ENCODE measurements around the gene RCOR2.

The RCOR2 gene

GRCh38 chr11:63907063-63907462 lies 9.9 kb downstream of the RCOR2 start:
- DNase-seq (ENCODE audit: low read depth), result no peak

- DNase-seq (ENCODE audit: low read depth), result no peak
Measured at GRCh38 chr11:63906585-63906984, 10.4 kb downstream of the RCOR2 start.

- no peak for DNase-seq (ENCODE audit: low read depth)
Measured at GRCh38 chr11:63906087-63906486, 10.9 kb downstream of the RCOR2 start.

GRCh38 chr11:63905179-63905578 lies 11.8 kb downstream of the RCOR2 start:
- DNase-seq (ENCODE audit: low read depth), result no peak

- DNase-seq (ENCODE audit: low read depth), result no peak
Measured at GRCh38 chr11:63904743-63905142, 12.2 kb downstream of the RCOR2 start.

- DNase-seq (ENCODE audit: low read depth), result no peak
Measured at GRCh38 chr11:63903884-63904283, 13.1 kb downstream of the RCOR2 start.

GRCh38 chr11:63901660-63902059 lies 15.3 kb downstream of the RCOR2 start:
- DNase-seq (ENCODE audit: low read depth), result no peak

- DNase-seq (ENCODE audit: low read depth), result no peak
Measured at GRCh38 chr11:63897459-63898146, 19.4 kb downstream of the RCOR2 start.

- no peak for DNase-seq (ENCODE audit: low read depth)
Measured at GRCh38 chr11:63896071-63896470, 20.9 kb downstream of the RCOR2 start.

- no peak for DNase-seq (ENCODE audit: low read depth)
Measured at GRCh38 chr11:63893355-63893754, 23.6 kb downstream of the RCOR2 start.

GRCh38 chr11:63892228-63892627 lies 24.7 kb downstream of the RCOR2 start:
- DNase-seq (ENCODE audit: low read depth), result no peak

- no peak for DNase-seq (ENCODE audit: low read depth)
Measured at GRCh38 chr11:63890368-63890767, 26.6 kb downstream of the RCOR2 start.

- DNase-seq (ENCODE audit: low read depth), result no peak
Measured at GRCh38 chr11:63889344-63889743, 27.6 kb downstream of the RCOR2 start.

GRCh38 chr11:63888170-63889086 lies 28.5 kb downstream of the RCOR2 start:
- DNase-seq (ENCODE audit: low read depth), result no peak

GRCh38 chr11:63887386-63887999 lies 29.5 kb downstream of the RCOR2 start:
- no peak for DNase-seq (ENCODE audit: low read depth)

- DNase-seq (ENCODE audit: low read depth), result no peak
Measured at GRCh38 chr11:63884196-63884932, 32.6 kb downstream of the RCOR2 start.

GRCh38 chr11:63883791-63884190 lies 33.2 kb downstream of the RCOR2 start:
- DNase-seq (ENCODE audit: low read depth), result no peak

- no peak for DNase-seq (ENCODE audit: low read depth)
Measured at GRCh38 chr11:63882555-63883242, 34.3 kb downstream of the RCOR2 start.

- no peak for DNase-seq (ENCODE audit: low read depth)
Measured at GRCh38 chr11:63880403-63880790, 36.6 kb downstream of the RCOR2 start.

- DNase-seq (ENCODE audit: low read depth), result no peak
Measured at GRCh38 chr11:63879598-63880402, 37.2 kb downstream of the RCOR2 start.

Measured in GM04503 (cell line).